Gastrocnemius medialis (tissue), 4 donors: ENCODE results near the gene P2RX4.

Source experiments
- CTCF ChIP-seq, 5 experiments: fragments of 450-650 bp in 3 of 5; fragments of 200-600 bp in 2 of 5; sonication (generic) in 2 of 5; IDR thresholded peaks in 4 of 5; conservative IDR thresholded peaks in 1 of 5; 1 replicate in 4 of 5; 2 replicates in 1 of 5; pipeline ENCODE4 v1.5.1; 2016 to 2019; ENCODE audit warnings: antibody characterized with exemption in 5 of 5, mild to moderate bottlenecking in 3 of 5, moderate library complexity in 3 of 5
- POLR2A ChIP-seq, 2 donors: fragments of 450-650 bp; IDR thresholded peaks; one replicate each; pipeline ENCODE4 v1.6.1; 2017; ENCODE audit warnings: antibody characterized with exemption in 2 of 2, mild to moderate bottlenecking in 2 of 2, moderate library complexity in 2 of 2

- TF ChIP-seq POLR2A (IDR thresholded peaks at IDR 0.05): no peak
- TF ChIP-seq CTCF (IDR thresholded peaks at IDR 0.05 in 4 of 5, conservative IDR thresholded peaks at IDR 0.05 in 1 of 5): no peak
Measured at GRCh38 chr12:121238604-121239350, 28.8 kb downstream of the P2RX4 start.
